Measurements from ENCODE around the gene GRM7. TPM values are rescaled to one million over a fixed set of nuclear protein-coding genes. Genes with fewer than 3 reads are reported as not detected.

GRM7 gene
- total RNA-seq, 1 experiment from 2014 or later: not detected

DNA sequence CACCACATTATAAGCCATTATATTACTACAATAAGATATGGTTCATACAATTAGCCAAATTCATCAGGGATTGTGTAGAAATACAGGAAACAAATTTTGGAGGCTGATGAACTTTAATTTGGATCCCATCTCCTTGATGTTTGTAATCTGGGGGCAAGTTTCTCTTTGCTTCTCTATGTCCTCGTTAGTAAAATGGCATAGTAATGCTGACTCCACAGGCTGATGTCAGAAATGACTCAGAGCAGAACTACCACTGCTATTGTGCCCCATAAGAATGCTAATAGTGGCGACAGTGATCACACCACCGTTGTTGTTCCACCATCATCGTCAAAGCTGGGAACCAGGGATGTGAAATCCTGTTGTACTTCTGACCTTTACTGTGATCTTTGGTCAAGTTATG, 918.4 kb downstream of the GRM7 start:
- CTCF ChIA-PET: no interaction called here
- no TSS peak for BruUV-seq (replicated peaks)
- no peak overlapping the region for H3K27ac ChIP-seq (ENCODE audit: low read depth, low read length, poor library complexity, severe bottlenecking)
- H3K4me3 ChIP-seq (ENCODE audit: low read depth, low read length, poor library complexity, severe bottlenecking): no peak overlapping the region
- H3K36me3 ChIP-seq (ENCODE audit: insufficient read depth, low read length, poor library complexity, severe bottlenecking): no peaks in the 10 kb centered on the region
- intact Hi-C loops (cut with micrococcal nuclease; ENCODE audit: unreplicated experiment): no loop called here
- no peak for TF ChIP-seq EZH2 (IDR thresholded peaks at IDR 0.05; ENCODE audit: borderline replicate concordance, low read depth, low read length, poor library complexity, severe bottlenecking)
- TF ChIP-seq, protein P1, sequence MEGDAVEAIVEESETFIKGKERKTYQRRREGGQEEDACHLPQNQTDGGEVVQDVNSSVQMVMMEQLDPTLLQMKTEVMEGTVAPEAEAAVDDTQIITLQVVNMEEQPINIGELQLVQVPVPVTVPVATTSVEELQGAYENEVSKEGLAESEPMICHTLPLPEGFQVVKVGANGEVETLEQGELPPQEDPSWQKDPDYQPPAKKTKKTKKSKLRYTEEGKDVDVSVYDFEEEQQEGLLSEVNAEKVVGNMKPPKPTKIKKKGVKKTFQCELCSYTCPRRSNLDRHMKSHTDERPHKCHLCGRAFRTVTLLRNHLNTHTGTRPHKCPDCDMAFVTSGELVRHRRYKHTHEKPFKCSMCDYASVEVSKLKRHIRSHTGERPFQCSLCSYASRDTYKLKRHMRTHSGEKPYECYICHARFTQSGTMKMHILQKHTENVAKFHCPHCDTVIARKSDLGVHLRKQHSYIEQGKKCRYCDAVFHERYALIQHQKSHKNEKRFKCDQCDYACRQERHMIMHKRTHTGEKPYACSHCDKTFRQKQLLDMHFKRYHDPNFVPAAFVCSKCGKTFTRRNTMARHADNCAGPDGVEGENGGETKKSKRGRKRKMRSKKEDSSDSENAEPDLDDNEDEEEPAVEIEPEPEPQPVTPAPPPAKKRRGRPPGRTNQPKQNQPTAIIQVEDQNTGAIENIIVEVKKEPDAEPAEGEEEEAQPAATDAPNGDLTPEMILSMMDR (conservative IDR thresholded peaks at IDR 0.05; ENCODE audit: low read depth, low read length): no peak
- no peak for DNase-seq (ENCODE audit: low spot score)
- no peaks in the 10 kb centered on the region for H3K27me3 ChIP-seq (replicated peaks; ENCODE audit: insufficient read depth, low read depth, low read length, poor library complexity)
- POLR2A ChIA-PET (ENCODE audit: low non-redundant PET): no interaction called here
- no peaks in the 10 kb centered on the region for H3K9me3 ChIP-seq (ENCODE audit: low read depth, low read length, poor library complexity, severe bottlenecking)
- H3K4me1 ChIP-seq (ENCODE audit: insufficient read depth, low read length, poor library complexity, severe bottlenecking): no peaks in the 10 kb centered on the region

DNA sequence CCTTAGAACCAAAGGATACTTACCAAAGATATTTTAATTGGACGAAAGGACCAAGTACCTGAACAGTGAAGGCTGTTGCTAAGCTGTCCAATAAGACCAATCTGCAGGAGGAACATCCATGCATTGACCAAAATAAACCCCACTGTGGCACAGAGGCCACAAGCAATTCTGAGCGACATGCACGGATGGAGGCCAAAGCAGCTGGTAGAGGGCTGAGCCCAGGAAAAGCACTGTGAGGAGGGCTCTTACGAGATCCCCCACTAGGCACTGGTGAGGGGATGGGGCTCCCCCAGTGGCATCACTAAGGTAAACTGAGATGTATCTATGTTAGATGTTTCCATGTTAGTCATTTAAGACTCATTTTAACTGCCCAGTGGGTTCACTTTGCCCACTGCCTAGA, 920.5 kb downstream of the GRM7 start:
- intact Hi-C loops (cut with micrococcal nuclease; ENCODE audit: unreplicated experiment): no loop called here
- H3K36me3 ChIP-seq (ENCODE audit: insufficient read depth, low read length, poor library complexity, severe bottlenecking): no peaks in the 10 kb centered on the region
- no TSS peak for BruUV-seq (replicated peaks)

DNA sequence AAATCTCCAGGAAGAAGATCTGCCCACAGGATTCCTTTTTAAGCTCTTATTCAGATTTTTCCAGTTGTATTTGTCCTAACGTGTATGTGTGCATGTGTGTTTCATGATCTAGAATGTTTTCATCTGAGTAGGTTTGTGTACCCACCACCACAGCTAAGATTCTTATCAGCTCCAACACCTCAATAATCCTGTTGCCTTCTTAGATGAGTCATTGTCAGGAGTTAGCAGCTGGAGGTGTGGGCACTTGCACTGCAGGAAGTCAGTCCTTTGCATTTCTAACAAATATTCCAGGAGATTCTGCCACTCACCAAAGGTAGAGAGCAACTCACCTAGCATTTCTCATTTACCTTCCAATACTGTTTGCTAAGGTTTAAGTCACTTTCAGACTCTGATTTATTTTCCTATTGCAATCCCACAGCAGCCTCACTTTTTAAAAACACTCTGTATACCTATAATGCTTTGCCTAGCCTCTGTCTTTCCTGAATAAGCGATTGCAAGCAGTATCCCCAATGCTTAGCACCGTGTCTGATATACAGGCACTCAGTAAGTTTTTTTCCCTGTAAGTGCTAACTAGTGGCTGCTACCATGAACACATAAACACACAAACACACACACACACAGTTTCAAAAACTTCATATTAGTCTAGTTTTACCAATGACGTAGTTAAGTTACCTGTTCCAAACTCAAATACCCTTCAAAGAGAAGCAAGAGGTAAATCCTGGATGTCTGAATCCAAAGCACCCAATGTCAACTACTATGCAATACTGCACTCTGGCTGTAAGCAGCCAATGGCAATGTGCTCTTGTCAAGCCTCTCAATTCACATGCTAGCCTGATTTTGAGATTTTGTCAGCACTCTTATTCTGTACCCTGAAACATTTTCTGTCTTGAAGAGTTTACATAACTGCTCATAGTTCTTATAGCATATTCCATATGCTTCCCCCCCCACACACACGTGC, 927.2 kb downstream of the GRM7 start:
- no peak overlapping the region for H3K27ac ChIP-seq (ENCODE audit: low read depth, low read length, poor library complexity, severe bottlenecking)
- no peaks in the 10 kb centered on the region for H3K4me1 ChIP-seq (ENCODE audit: insufficient read depth, low read length, poor library complexity, severe bottlenecking)
- no peaks in the 10 kb centered on the region for H3K36me3 ChIP-seq (ENCODE audit: insufficient read depth, low read length, poor library complexity, severe bottlenecking)
- intact Hi-C loops (cut with micrococcal nuclease; ENCODE audit: unreplicated experiment): no loop called here
- ChIA-PET POLR2A (ENCODE audit: low non-redundant PET) (no interaction called here), CTCF (no interaction called here)
- H3K4me3 ChIP-seq (ENCODE audit: low read depth, low read length, poor library complexity, severe bottlenecking): no peak overlapping the region
- no peaks in the 10 kb centered on the region for H3K27me3 ChIP-seq (replicated peaks; ENCODE audit: insufficient read depth, low read depth, low read length, poor library complexity)
- no TSS peak for BruUV-seq (replicated peaks)
- H3K9me3 ChIP-seq (ENCODE audit: low read depth, low read length, poor library complexity, severe bottlenecking): no peaks in the 10 kb centered on the region
- TF ChIP-seq, protein P1 (conservative IDR thresholded peaks at IDR 0.05; ENCODE audit: low read depth, low read length): peak; percentile 12; the same call in 1 of the 2 replicates
- TF ChIP-seq EZH2 (IDR thresholded peaks at IDR 0.05; ENCODE audit: borderline replicate concordance, low read depth, low read length, poor library complexity, severe bottlenecking): no peak
- no peak for DNase-seq (ENCODE audit: low spot score)

More for the DNA sequence above, 920.5 kb downstream of the GRM7 start:
- no peaks in the 10 kb centered on the region for H3K4me1 ChIP-seq (ENCODE audit: insufficient read depth, low read length, poor library complexity, severe bottlenecking)
- no peak overlapping the region for H3K4me3 ChIP-seq (ENCODE audit: low read depth, low read length, poor library complexity, severe bottlenecking)
- H3K27ac ChIP-seq (ENCODE audit: low read depth, low read length, poor library complexity, severe bottlenecking): no peak overlapping the region
- H3K27me3 ChIP-seq (replicated peaks; ENCODE audit: insufficient read depth, low read depth, low read length, poor library complexity): no peaks in the 10 kb centered on the region
- ChIA-PET CTCF (no interaction called here), POLR2A (ENCODE audit: low non-redundant PET) (no interaction called here)
- no peak for DNase-seq (ENCODE audit: low spot score)
- TF ChIP-seq, protein P1 (conservative IDR thresholded peaks at IDR 0.05; ENCODE audit: low read depth, low read length): no peak
- no peak for TF ChIP-seq EZH2 (IDR thresholded peaks at IDR 0.05; ENCODE audit: borderline replicate concordance, low read depth, low read length, poor library complexity, severe bottlenecking)
- H3K9me3 ChIP-seq (ENCODE audit: low read depth, low read length, poor library complexity, severe bottlenecking): no peaks in the 10 kb centered on the region

All from A673 (cell line).